ENCODE data around the gene B3GNT8. TPM values are rescaled to one million over a fixed set of nuclear protein-coding genes. Genes with fewer than 3 reads are reported as not detected.

Gene B3GNT8
- total and polyA plus RNA-seq, 9 of the 15 experiments (the other 6 are each of a cell fraction or from before 2014, with no cell fraction given): 0.11 to 2.9 (median 0.65) TPM; not detected in 2

DNA sequence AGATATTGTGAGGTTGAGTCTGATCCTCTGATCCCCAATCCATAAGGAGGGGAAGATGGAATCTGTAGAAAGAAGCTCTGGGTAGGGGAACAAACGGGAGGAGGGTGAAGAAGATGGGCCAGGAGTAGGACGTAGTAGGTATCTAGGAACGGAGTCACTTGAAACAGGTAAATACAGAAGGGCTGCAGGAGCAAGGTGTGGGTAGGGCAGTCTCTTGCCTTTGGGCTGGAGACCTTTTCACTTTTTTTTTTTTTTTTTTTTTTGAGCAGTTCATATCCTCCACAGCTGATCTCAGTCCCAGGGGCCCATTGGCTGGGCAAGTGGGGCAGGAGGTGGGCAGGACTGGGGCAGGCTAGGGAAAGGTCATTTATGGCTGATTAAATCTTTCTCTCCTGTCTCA lies 28.1 kb downstream of the B3GNT8 start:
- no TSS peak for BruUV-seq (replicated peaks)
- H3K9me3 ChIP-seq (replicated peaks; ENCODE audit: control insufficient read depth, insufficient read depth, low read depth, low read length): no peaks in the 10 kb centered on the region
- H3K27ac ChIP-seq (ENCODE audit: extremely low read depth, low read depth, low read length): no peak overlapping the region
- FAIRE-seq (no peak), DNase-seq (ENCODE audit: extremely low read depth in 1 of 4, low spot score in 3 of 4) (no peak), ATAC-seq (no peak)
- H3K9ac ChIP-seq (ENCODE audit: insufficient read depth in 1 of 2, low read depth in 2 of 2, low read length in 2 of 2): peak overlapping the region in 1 of 2 experiments; percentile 92; a peak in 2 of 4 replicates
- H2AFZ ChIP-seq (ENCODE audit: low read depth, low read length): no peak overlapping the region
- CTCF ChIA-PET (ENCODE audit: low intra/inter-chr PET ratio): no interaction called here
- peaks cover 45% of the 10 kb centered on the region for H3K79me2 ChIP-seq (ENCODE audit: control insufficient read depth, insufficient read depth, low read length)
- WGBS (ENCODE audit: insufficient coverage, low coverage, missing lambda C conversion rate): 44% methylated on average over 2 of the region's 3 CpGs
- POLR2A ChIA-PET: interaction anchor here (1.0 to 1.6 kb wide), 4 partner anchors 9 to 35 kb away, joined by 3 to 12 read pairs (median 5); partner anchors contain the start of gene B9D2
- no peaks in the 10 kb centered on the region for H4K20me1 ChIP-seq (replicated peaks; ENCODE audit: control insufficient read depth, insufficient read depth, low read length)
- H3K4me3 ChIP-seq: peak overlapping the region; percentile 73; the same call in 1 of the 2 replicates
- peaks cover 15 to 18% of the 10 kb centered on the region in 2 experiments; a peak in 4 of 5 replicates for H3K4me1 ChIP-seq (replicated peaks in 1 of 2; ENCODE audit: control insufficient read depth in 2 of 2, insufficient read depth in 2 of 2, low read length in 2 of 2)
- H3K36me3 ChIP-seq (ENCODE audit: control insufficient read depth, insufficient read depth, low read length): peaks cover 6% of the 10 kb centered on the region; the same call in 1 of the 3 replicates
- no peaks in the 10 kb centered on the region for H3K9me1 ChIP-seq (ENCODE audit: control insufficient read depth, insufficient read depth, low read length)
- intact Hi-C loops (cut with micrococcal nuclease): loop anchor here (5.0 kb wide), 1 partner anchor 33 kb away; no protein-coding TSS in a partner anchor
- H3K27me3 ChIP-seq (ENCODE audit: control insufficient read depth in 2 of 2, insufficient read depth in 2 of 2, low read length in 2 of 2): no peaks in the 10 kb centered on the region
- in situ Hi-C loops (cut with MboI): no loop called here
- H3K4me2 ChIP-seq (ENCODE audit: insufficient read depth, low read length): peak overlapping the region; percentile 90
- TF ChIP-seq, protein P1, sequence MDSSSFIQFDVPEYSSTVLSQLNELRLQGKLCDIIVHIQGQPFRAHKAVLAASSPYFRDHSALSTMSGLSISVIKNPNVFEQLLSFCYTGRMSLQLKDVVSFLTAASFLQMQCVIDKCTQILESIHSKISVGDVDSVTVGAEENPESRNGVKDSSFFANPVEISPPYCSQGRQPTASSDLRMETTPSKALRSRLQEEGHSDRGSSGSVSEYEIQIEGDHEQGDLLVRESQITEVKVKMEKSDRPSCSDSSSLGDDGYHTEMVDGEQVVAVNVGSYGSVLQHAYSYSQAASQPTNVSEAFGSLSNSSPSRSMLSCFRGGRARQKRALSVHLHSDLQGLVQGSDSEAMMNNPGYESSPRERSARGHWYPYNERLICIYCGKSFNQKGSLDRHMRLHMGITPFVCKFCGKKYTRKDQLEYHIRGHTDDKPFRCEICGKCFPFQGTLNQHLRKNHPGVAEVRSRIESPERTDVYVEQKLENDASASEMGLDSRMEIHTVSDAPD (CRISPR knock-in tag; IDR thresholded peaks at IDR 0.05): no peak
- TF ChIP-seq PTBP1 (IDR thresholded peaks at IDR 0.05; ENCODE audit: low read depth, low read length) (no peak), ZNF253 (CRISPR knock-in tag; conservative IDR thresholded peaks at IDR 0.05) (no peak), ZFP36 (IDR thresholded peaks at IDR 0.05; ENCODE audit: low read depth, low read length, partially characterized antibody) (no peak), SREBF2 (CRISPR knock-in tag; IDR thresholded peaks at IDR 0.05) (no peak), SMARCE1 (IDR thresholded peaks at IDR 0.05) (no peak), ZNF217 (CRISPR knock-in tag; IDR thresholded peaks at IDR 0.05) (no peak), GATAD2A (IDR thresholded peaks at IDR 0.05) (no peak), NR2F6 (CRISPR knock-in tag; IDR thresholded peaks at IDR 0.05) (no peak), ZNF274 (IDR thresholded peaks at IDR 0.05; ENCODE audit: borderline replicate concordance, low read depth, low read length) (no peak), FOXM1 (IDR thresholded peaks at IDR 0.05; ENCODE audit: low read depth) (no peak), FOXM1 (CRISPR knock-in tag; IDR thresholded peaks at IDR 0.05; ENCODE audit: low read depth) (no peak), ZNF175 (CRISPR knock-in tag; IDR thresholded peaks at IDR 0.05; ENCODE audit: low read depth) (no peak), CREM (IDR thresholded peaks at IDR 0.05; ENCODE audit: low read depth) (no peak)
- TF ChIP-seq, protein P2, sequence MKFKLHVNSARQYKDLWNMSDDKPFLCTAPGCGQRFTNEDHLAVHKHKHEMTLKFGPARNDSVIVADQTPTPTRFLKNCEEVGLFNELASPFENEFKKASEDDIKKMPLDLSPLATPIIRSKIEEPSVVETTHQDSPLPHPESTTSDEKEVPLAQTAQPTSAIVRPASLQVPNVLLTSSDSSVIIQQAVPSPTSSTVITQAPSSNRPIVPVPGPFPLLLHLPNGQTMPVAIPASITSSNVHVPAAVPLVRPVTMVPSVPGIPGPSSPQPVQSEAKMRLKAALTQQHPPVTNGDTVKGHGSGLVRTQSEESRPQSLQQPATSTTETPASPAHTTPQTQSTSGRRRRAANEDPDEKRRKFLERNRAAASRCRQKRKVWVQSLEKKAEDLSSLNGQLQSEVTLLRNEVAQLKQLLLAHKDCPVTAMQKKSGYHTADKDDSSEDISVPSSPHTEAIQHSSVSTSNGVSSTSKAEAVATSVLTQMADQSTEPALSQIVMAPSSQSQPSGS (CRISPR knock-in tag; IDR thresholded peaks at IDR 0.05): no peak
- TF ChIP-seq, protein P3, sequence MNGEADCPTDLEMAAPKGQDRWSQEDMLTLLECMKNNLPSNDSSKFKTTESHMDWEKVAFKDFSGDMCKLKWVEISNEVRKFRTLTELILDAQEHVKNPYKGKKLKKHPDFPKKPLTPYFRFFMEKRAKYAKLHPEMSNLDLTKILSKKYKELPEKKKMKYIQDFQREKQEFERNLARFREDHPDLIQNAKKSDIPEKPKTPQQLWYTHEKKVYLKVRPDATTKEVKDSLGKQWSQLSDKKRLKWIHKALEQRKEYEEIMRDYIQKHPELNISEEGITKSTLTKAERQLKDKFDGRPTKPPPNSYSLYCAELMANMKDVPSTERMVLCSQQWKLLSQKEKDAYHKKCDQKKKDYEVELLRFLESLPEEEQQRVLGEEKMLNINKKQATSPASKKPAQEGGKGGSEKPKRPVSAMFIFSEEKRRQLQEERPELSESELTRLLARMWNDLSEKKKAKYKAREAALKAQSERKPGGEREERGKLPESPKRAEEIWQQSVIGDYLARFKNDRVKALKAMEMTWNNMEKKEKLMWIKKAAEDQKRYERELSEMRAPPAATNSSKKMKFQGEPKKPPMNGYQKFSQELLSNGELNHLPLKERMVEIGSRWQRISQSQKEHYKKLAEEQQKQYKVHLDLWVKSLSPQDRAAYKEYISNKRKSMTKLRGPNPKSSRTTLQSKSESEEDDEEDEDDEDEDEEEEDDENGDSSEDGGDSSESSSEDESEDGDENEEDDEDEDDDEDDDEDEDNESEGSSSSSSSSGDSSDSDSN (IDR thresholded peaks at IDR 0.05; ENCODE audit: borderline replicate concordance in 1 of 2, low read depth in 2 of 2, low read length in 2 of 2): no peak
- TF ChIP-seq, protein P4, sequence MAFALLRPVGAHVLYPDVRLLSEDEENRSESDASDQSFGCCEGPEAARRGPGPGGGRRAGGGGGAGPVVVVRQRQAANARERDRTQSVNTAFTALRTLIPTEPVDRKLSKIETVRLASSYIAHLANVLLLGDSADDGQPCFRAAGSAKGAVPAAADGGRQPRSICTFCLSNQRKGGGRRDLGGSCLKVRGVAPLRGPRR (CRISPR knock-in tag; IDR thresholded peaks at IDR 0.05): no peak

Measured in K562 (cell line).